HepG2 (cell line): ENCODE data around the gene TGFBRAP1. TPM values are rescaled to one million over a fixed set of nuclear protein-coding genes. Genes with fewer than 3 reads are reported as not detected.
"Not testable (repeated sequence)": the region's sequence is repeated elsewhere in the genome, so short reads cannot be mapped to it uniquely, and the experiment has no call there.

Experiments used
- ATAC-seq: fragments of 200-7000 bp; cut with Tn5 transposase; 3 replicates; pipeline ENCODE4 v1.9.1; 2020; ENCODE audit warnings: mild to moderate bottlenecking, moderate library complexity
- BruUV-seq: library from RNA; stranded (reverse); fragments of 400-500 nt; replicated peaks from 2 replicates; lab custom pipeline; 2021; lab: Mats Ljungman, UMichigan
- CTCF ChIA-PET: fragments of 300-600 bp; formaldehyde crosslinking; extraction: SDS; loops from one replicate; lab custom pipeline; 2021; ENCODE audit warnings: low total read pairs, inconsistent platforms, low intra/inter-chr PET ratio; lab: Yijun Ruan, JAX
- POLR2A ChIA-PET: fragments of 350-600 bp; sonication (Branson Sonifier 250); formaldehyde crosslinking; loops from one replicate; lab custom pipeline; 2020; ENCODE audit warnings: antibody characterized with exemption, inconsistent platforms; lab: Yijun Ruan, JAX
- DNase-seq: peaks from one replicate; pipeline ENCODE4 v3.0.0-alpha.2; 2015; ENCODE audit warnings: low spot score
- FAIRE-seq: peaks from 3 replicates; lab custom pipeline; 2011; peaks lifted over from hg19 to GRCh38; lab: Jason Lieb, UNC
- H2AFZ ChIP-seq: one replicate; pipeline ENCODE4 v1.6.1; 2011; ENCODE audit warnings: low read length, inconsistent platforms
- H3K27ac ChIP-seq: fragments of 300-600 bp; 3 replicates; pipeline ENCODE4 v1.8.0; 2011; ENCODE audit warnings: mixed run types, mild to moderate bottlenecking, mixed read lengths, low read length, inconsistent platforms; ENCODE audit not compliant: insufficient read depth; ENCODE audit errors: extremely low read length
- H3K27me3 ChIP-seq, 2 experiments: fragments of 200-600 bp in 1 of 2; 2 replicates in 1 of 2; 3 replicates in 1 of 2; pipeline versions ENCODE4 v1.6.0 to v1.8.0; 2011; ENCODE audit warnings: low read length in 2 of 2, mild to moderate bottlenecking in 2 of 2, moderate library complexity in 2 of 2, inconsistent platforms in 1 of 2; ENCODE audit not compliant: insufficient read depth in 2 of 2, control insufficient read depth in 1 of 2
- H3K36me3 ChIP-seq, 2 experiments: fragments of 200-600 bp in 1 of 2; replicated peaks in 1 of 2; 2 replicates in 1 of 2; 3 replicates in 1 of 2; pipeline versions ENCODE4 v1.5.1 to v1.8.0; 2011; ENCODE audit warnings: low read length in 2 of 2, inconsistent platforms in 1 of 2; ENCODE audit not compliant: insufficient read depth in 2 of 2, control insufficient read depth in 1 of 2
- H3K4me1 ChIP-seq: 2 replicates; pipeline ENCODE4 v1.5.1; 2012; ENCODE audit warnings: low read length, inconsistent platforms; ENCODE audit not compliant: insufficient read depth
- H3K4me2 ChIP-seq: 2 replicates; pipeline ENCODE4 v1.6.0; 2011; ENCODE audit warnings: low read depth, low read length, inconsistent platforms
- H3K4me3 ChIP-seq, 3 experiments: fragments of 200-600 bp in 1 of 3; sonication (generic), shearing (Covaris generic) in 1 of 3; replicated peaks in 1 of 3; 2 replicates each; pipeline ENCODE4 v1.5.1; 2011 to 2016; ENCODE audit warnings: low read length in 3 of 3, inconsistent platforms in 2 of 3, low read depth in 2 of 3, mild to moderate bottlenecking in 2 of 3, control low read depth in 1 of 3, mixed read lengths in 1 of 3; ENCODE audit not compliant: insufficient read depth in 1 of 3
- H3K79me2 ChIP-seq: one replicate; pipeline ENCODE4 v1.6.1; 2011; ENCODE audit warnings: low read length, inconsistent platforms; ENCODE audit not compliant: insufficient read depth
- H3K9ac ChIP-seq: 2 replicates; pipeline ENCODE4 v1.6.0; 2011; ENCODE audit warnings: mild to moderate bottlenecking, low read depth, low read length, inconsistent platforms; ENCODE audit not compliant: insufficient read depth
- H3K9me3 ChIP-seq: 2 replicates; pipeline ENCODE4 v1.5.1; 2012; ENCODE audit warnings: mild to moderate bottlenecking, low read length
- H4K20me1 ChIP-seq: 2 replicates; pipeline ENCODE4 v1.6.0; 2011; ENCODE audit warnings: inconsistent platforms, mild to moderate bottlenecking, low read length, moderate library complexity; ENCODE audit not compliant: insufficient read depth
- CENPX ChIP-seq: sonication (generic); formaldehyde crosslinking; IDR thresholded peaks from 2 replicates; pipeline ENCODE4 v1.9.0; 2021; ENCODE audit warnings: mild to moderate bottlenecking, missing genetic modification reagents, moderate library complexity
- FOXJ3 ChIP-seq: sonication (generic); formaldehyde crosslinking; IDR thresholded peaks from 2 replicates; pipeline ENCODE4 v1.4.0; 2020; ENCODE audit warnings: missing genetic modification reagents, mild to moderate bottlenecking, borderline replicate concordance
- KLF9 ChIP-seq: IDR thresholded peaks from 2 replicates; pipeline ENCODE4 v1.6.1; 2016; ENCODE audit warnings: low read depth
- PCBP2 ChIP-seq: fragments of 200-400 bp; formaldehyde crosslinking; optimal IDR thresholded peaks from 2 replicates; pipeline ENCODE3; 2018; ENCODE audit warnings: low read length, low read depth; ENCODE audit not compliant: poor library complexity, severe bottlenecking
- TCF12 ChIP-seq, 2 experiments: fragments of 450-650 bp in 1 of 2; sonication (generic) in 1 of 2; formaldehyde crosslinking in 1 of 2; IDR thresholded peaks; 2 replicates each; pipeline versions ENCODE4 v1.6.1 to v1.8.0; 2017 to 2022; ENCODE audit warnings: antibody characterized with exemption in 1 of 2, mild to moderate bottlenecking in 1 of 2, missing genetic modification reagents in 1 of 2, moderate library complexity in 1 of 2
- ZBTB21 ChIP-seq: sonication (generic); formaldehyde crosslinking; IDR thresholded peaks from 2 replicates; pipeline ENCODE4 v1.4.0; 2020; ENCODE audit warnings: missing genetic modification reagents
- ZFP36L2 ChIP-seq: sonication (generic); formaldehyde crosslinking; IDR thresholded peaks from 2 replicates; pipeline ENCODE4 v1.4.0; 2020; ENCODE audit warnings: missing genetic modification reagents
- ZNF10 ChIP-seq: sonication (generic); formaldehyde crosslinking; IDR thresholded peaks from 2 replicates; pipeline ENCODE4 v1.4.0; 2020; ENCODE audit warnings: mild to moderate bottlenecking, low read depth, missing genetic modification reagents, borderline replicate concordance
- ZNF263 ChIP-seq: sonication (generic); formaldehyde crosslinking; IDR thresholded peaks from 2 replicates; pipeline ENCODE4 v1.4.0; 2020; ENCODE audit warnings: missing genetic modification reagents
- ZNF619 ChIP-seq: sonication (generic); formaldehyde crosslinking; IDR thresholded peaks from 2 replicates; pipeline ENCODE4 v1.4.0; 2020; ENCODE audit warnings: mild to moderate bottlenecking, missing genetic modification reagents
- WGBS: methylation state at CpG from one replicate; pipeline ENCODE4 v1.1.6; 2017; ENCODE audit warnings: low lambda C conversion rate; 5-methylcytosine and 5-hydroxymethylcytosine counted together
- in situ Hi-C: cut with HindIII; loops from 2 replicates; pipeline ENCODE4 v1.10.0; 2017; ENCODE audit warnings: low pct_unique_long_range_greater_than_20kb; ENCODE audit not compliant: extremely low pct_ligation_motif_present
- intact Hi-C: fragments of 100-400 bp; cut with micrococcal nuclease; formaldehyde crosslinking; loops from one replicate; pipeline ENCODE4 v1.10.0; 2022; ENCODE audit not compliant: unreplicated experiment
- polyA plus RNA-seq, 8 experiments: library from polyadenylated mRNA; depleted of rRNA in 3 of 8; stranded (reverse) in 7 of 8; unstranded in 1 of 8; fragments of >200 nt; fragmentation: Illumina TruSeq in 4 of 8; extraction: Trizol in 4 of 8; gene quantifications; 2 replicates each; pipeline versions ENCODE4 v1.2.1 to v1.2.3, GENCODE V29; 2011 to 2016; ENCODE audit warnings: low read depth in 4 of 8, missing spikeins in 1 of 8, mixed read lengths in 1 of 8; ENCODE audit not compliant: insufficient read depth in 1 of 8
- total RNA-seq, 5 experiments: library from RNA; depleted of rRNA; stranded (reverse); fragments of >200 nt; fragmentation: Illumina TruSeq; extraction: Trizol; gene quantifications; 2 replicates each; pipeline ENCODE4 v1.2.3, GENCODE V29; 2016; ENCODE audit warnings: low read depth in 1 of 5
- TF ChIP-seq, protein P1 (sequence below): sonication (generic); formaldehyde crosslinking; IDR thresholded peaks from 2 replicates; pipeline ENCODE4 v1.8.0; 2022; ENCODE audit warnings: mild to moderate bottlenecking, missing genetic modification reagents, borderline replicate concordance
- TF ChIP-seq, protein P2 (sequence below): IDR thresholded peaks from 2 replicates; pipeline ENCODE4 v1.6.1; 2012; ENCODE audit warnings: low read depth, low read length, improper control_type of control experiment

TGFBRAP1 gene
- total and polyA plus RNA-seq, 2 of the 13 experiments (the other 11 are each of a cell fraction or from before 2014, with no cell fraction given) = 12.7 to 22.9 TPM

- no peak for ATAC-seq
- POLR2A ChIA-PET = no interaction called here
Measured at GRCh38 chr2:105252271-105252670, 77.3 kb downstream of the TGFBRAP1 start.

DNA sequence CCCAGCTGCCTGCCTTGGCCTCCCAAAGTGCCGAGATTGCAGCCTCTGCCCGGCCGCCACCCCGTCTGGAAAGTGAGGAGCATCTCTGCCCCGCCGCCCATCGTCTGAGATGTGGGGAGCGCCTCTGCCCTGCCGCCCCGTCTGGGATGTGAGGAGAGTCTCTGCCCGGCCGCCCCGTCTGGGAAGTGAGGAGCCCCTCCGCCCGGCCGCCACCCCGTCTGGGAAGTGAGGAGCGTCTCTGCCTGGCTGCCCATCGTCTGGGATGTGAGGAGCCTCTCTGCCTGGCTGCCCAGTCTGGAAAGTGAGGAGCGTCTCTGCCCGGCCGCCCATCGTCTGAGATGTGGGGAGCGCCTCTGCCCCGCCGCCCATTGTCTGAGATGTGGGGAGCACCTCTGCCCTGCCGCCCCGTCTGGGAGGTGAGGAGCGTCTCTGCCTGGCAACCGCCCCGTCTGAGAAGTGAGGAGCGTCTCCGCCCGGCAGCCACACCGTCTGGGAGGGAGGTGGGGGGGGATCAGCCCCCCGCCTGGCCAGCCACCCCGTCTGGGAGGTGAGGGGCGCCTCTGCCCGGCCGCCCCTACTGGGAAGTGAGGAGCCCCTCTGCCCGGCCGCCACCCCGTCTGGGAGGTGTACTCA is 78.4 kb downstream of the TGFBRAP1 start:
- H3K27me3 ChIP-seq, POLR2A ChIA-PET, H3K9ac ChIP-seq, H3K9me3 ChIP-seq, FAIRE-seq, H3K79me2 ChIP-seq, H3K4me2 ChIP-seq, H2AFZ ChIP-seq, CTCF ChIA-PET, H4K20me1 ChIP-seq, ATAC-seq, intact Hi-C loops, H3K4me1 ChIP-seq, in situ Hi-C loops, H3K4me3 ChIP-seq, H3K27ac ChIP-seq, DNase-seq, H3K36me3 ChIP-seq, BruUV-seq: not testable (repeated sequence)
- WGBS = 85% methylated on average over 41 of the region's 43 CpGs

More at GRCh38 chr2:105252271-105252670, 77.3 kb downstream of the TGFBRAP1 start:
- no peak for TF ChIP-seq TCF12 (IDR thresholded peaks at IDR 0.05)
- TF ChIP-seq TCF12 (CRISPR knock-in tag; IDR thresholded peaks at IDR 0.05) = no peak
- no peak for TF ChIP-seq KLF9
- no peak for TF ChIP-seq CENPX (CRISPR knock-in tag)
- TF ChIP-seq, protein P1, sequence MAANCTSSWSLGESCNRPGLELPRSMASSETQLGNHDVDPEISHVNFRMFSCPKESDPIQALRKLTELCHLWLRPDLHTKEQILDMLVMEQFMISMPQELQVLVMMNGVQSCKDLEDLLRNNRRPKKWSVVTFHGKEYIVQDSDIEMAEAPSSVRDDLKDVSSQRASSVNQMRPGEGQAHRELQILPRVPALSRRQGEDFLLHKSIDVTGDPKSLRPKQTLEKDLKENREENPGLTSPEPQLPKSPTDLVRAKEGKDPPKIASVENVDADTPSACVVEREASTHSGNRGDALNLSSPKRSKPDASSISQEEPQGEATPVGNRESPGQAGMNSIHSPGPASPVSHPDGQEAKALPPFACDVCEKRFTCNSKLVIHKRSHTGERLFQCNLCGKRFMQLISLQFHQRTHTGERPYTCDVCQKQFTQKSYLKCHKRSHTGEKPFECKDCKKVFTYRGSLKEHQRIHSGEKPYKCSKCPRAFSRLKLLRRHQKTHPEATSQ (CRISPR knock-in tag) = no peak
- TF ChIP-seq ZNF263 (CRISPR knock-in tag) = no peak
- no peak for TF ChIP-seq ZFP36L2 (CRISPR knock-in tag)
- no peak for TF ChIP-seq PCBP2
- no peak for TF ChIP-seq ZNF619 (CRISPR knock-in tag)
- TF ChIP-seq ZBTB21 (CRISPR knock-in tag) = no peak
- TF ChIP-seq FOXJ3 (CRISPR knock-in tag) = no peak
- TF ChIP-seq, protein P2, sequence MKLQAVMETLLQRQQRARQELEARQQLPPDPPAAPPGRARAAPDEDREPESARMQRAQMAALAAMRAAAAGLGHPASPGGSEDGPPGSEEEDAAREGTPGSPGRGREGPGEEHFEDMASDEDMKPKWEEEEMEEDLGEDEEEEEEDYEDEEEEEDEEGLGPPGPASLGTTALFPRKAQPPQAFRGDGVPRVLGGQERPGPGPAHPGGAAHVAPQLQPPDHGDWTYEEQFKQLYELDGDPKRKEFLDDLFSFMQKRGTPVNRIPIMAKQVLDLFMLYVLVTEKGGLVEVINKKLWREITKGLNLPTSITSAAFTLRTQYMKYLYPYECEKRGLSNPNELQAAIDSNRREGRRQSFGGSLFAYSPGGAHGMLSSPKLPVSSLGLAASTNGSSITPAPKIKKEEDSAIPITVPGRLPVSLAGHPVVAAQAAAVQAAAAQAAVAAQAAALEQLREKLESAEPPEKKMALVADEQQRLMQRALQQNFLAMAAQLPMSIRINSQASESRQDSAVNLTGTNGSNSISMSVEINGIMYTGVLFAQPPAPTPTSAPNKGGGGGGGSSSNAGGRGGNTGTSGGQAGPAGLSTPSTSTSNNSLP = no peak
- no peak for TF ChIP-seq ZNF10
- 0 out of 5 replicates have a peak, but pooled peaks cover 0 to 7% of the 10 kb centered on the region in 2 experiments for H3K27me3 ChIP-seq
- no peak overlapping the region for H3K27ac ChIP-seq
- no peak overlapping the region for H3K4me3 ChIP-seq
- DNase-seq (no peak), FAIRE-seq (no peak)
- CTCF ChIA-PET = no interaction called here
- intact Hi-C loops (no loop called here), in situ Hi-C loops (no loop called here)
- H3K79me2 ChIP-seq = no peaks in the 10 kb centered on the region
- no TSS peak for BruUV-seq
- H2AFZ ChIP-seq = no peak overlapping the region
- no peaks in the 10 kb centered on the region for H3K36me3 ChIP-seq
- H3K9me3 ChIP-seq = no peaks in the 10 kb centered on the region
- H4K20me1 ChIP-seq = no peaks in the 10 kb centered on the region
- no peaks in the 10 kb centered on the region for H3K4me1 ChIP-seq
- 88% methylated on average over 2 of the region's 2 CpGs for WGBS
- no peak overlapping the region for H3K9ac ChIP-seq
- no peak overlapping the region for H3K4me2 ChIP-seq
